AG10803 (cell line): Measurements from ENCODE around the gene GLRA3.
A peak's percentile ranks its signal among the peaks of the same experiment; 100 is the strongest.
"Not testable (repeated sequence)": the region's sequence is repeated elsewhere in the genome, so short reads cannot be mapped to it uniquely, and the experiment has no call there.

Experiments
- DNase-seq: peaks from one replicate; pipeline ENCODE4 v3.0.0; 2010; ENCODE audit warnings: low read depth
- H3K4me3 ChIP-seq: 2 replicates; pipeline ENCODE4 v1.5.1; 2011; ENCODE audit warnings: mild to moderate bottlenecking, low read length, control low read depth
- CTCF ChIP-seq: conservative IDR thresholded peaks from 2 replicates; pipeline ENCODE4 v1.5.1; 2011; ENCODE audit warnings: mild to moderate bottlenecking, low read length, control low read depth, inconsistent platforms

Gene GLRA3

GRCh38 chr4:174789657-174790056, 39.4 kb downstream of the GLRA3 start:
- no peak for DNase-seq
- H3K4me3 ChIP-seq = no peak overlapping the region
- TF ChIP-seq CTCF = no peak

GRCh38 chr4:174778274-174778986, 50.6 kb downstream of the GLRA3 start:
- not testable (repeated sequence) for H3K4me3 ChIP-seq, DNase-seq

GRCh38 chr4:174775366-174775765, 53.7 kb downstream of the GLRA3 start:
- H3K4me3 ChIP-seq = no peak overlapping the region
- no peak for DNase-seq
- TF ChIP-seq CTCF = no peak

GRCh38 chr4:174764105-174764729, 64.8 kb downstream of the GLRA3 start:
- DNase-seq = peak; percentile 62
- no peak overlapping the region for H3K4me3 ChIP-seq
- peak; percentile 78 for TF ChIP-seq CTCF

GRCh38 chr4:174763454-174764104, 65.5 kb downstream of the GLRA3 start:
- no peak for TF ChIP-seq CTCF
- DNase-seq = no peak
- no peak overlapping the region for H3K4me3 ChIP-seq

- no peak for TF ChIP-seq CTCF
- DNase-seq = no peak
These were observed 67.6 kb downstream of the GLRA3 start for GRCh38 chr4:174761451-174761850.

GRCh38 chr4:174757736-174758135, 71.3 kb downstream of the GLRA3 start:
- no peak for TF ChIP-seq CTCF
- DNase-seq = no peak

More at GRCh38 chr4:174761451-174761850, 67.6 kb downstream of the GLRA3 start:
- no peak overlapping the region for H3K4me3 ChIP-seq

More at GRCh38 chr4:174757736-174758135, 71.3 kb downstream of the GLRA3 start:
- no peak overlapping the region for H3K4me3 ChIP-seq
